HG02981 (cell line): Measurements from ENCODE around the gene TRPM1.

Source experiments
- ATAC-seq: cut with Tn5 transposase; IDR thresholded peaks from one replicate; pipeline ENCODE4 v1.9.1; 2021; ENCODE audit warnings: mild to moderate bottlenecking, moderate library complexity; ENCODE audit not compliant: unreplicated experiment

Gene TRPM1

GRCh38 chr15:31085359-31085758 is 16.2 kb downstream of the TRPM1 start:
- ATAC-seq, result no peak

- ATAC-seq, result no peak
Measured at GRCh38 chr15:31084176-31084575, 17.3 kb downstream of the TRPM1 start.

GRCh38 chr15:31083370-31083780 is 18.1 kb downstream of the TRPM1 start:
- no peak for ATAC-seq

GRCh38 chr15:31082771-31083369 is 18.7 kb downstream of the TRPM1 start:
- ATAC-seq, result no peak

GRCh38 chr15:31081588-31082250 is 19.8 kb downstream of the TRPM1 start:
- no peak for ATAC-seq

- ATAC-seq, result no peak
Measured at GRCh38 chr15:31081056-31081455, 20.5 kb downstream of the TRPM1 start.

- no peak for ATAC-seq
Measured at GRCh38 chr15:31080591-31081014, 20.9 kb downstream of the TRPM1 start.

- ATAC-seq, result no peak
Measured at GRCh38 chr15:31079519-31079918, 22.0 kb downstream of the TRPM1 start.

- ATAC-seq, result no peak
Measured at GRCh38 chr15:31078471-31078870, 23.1 kb downstream of the TRPM1 start.

GRCh38 chr15:31077941-31078340 is 23.6 kb downstream of the TRPM1 start:
- ATAC-seq, result no peak

GRCh38 chr15:31077181-31077580 is 24.3 kb downstream of the TRPM1 start:
- no peak for ATAC-seq

GRCh38 chr15:31074321-31074720 is 27.2 kb downstream of the TRPM1 start:
- ATAC-seq, result no peak

GRCh38 chr15:31070867-31071266 is 30.7 kb downstream of the TRPM1 start:
- no peak for ATAC-seq

- no peak for ATAC-seq
Measured at GRCh38 chr15:31069360-31070000, 32.0 kb downstream of the TRPM1 start.

GRCh38 chr15:31067890-31068603 is 33.5 kb downstream of the TRPM1 start:
- ATAC-seq, result no peak

GRCh38 chr15:31065824-31066223 is 35.7 kb downstream of the TRPM1 start:
- ATAC-seq, result no peak

GRCh38 chr15:31062911-31063310 is 38.6 kb downstream of the TRPM1 start:
- ATAC-seq, result no peak

GRCh38 chr15:31062310-31062847 is 39.1 kb downstream of the TRPM1 start:
- ATAC-seq, result no peak

GRCh38 chr15:31060429-31061140 is 40.9 kb downstream of the TRPM1 start:
- ATAC-seq, result no peak

GRCh38 chr15:31058236-31058962 is 43.1 kb downstream of the TRPM1 start:
- ATAC-seq, result no peak
